G401 (cell line): ENCODE measurements around the gene FHL2. TPM values are rescaled to one million over a fixed set of nuclear protein-coding genes. Genes with fewer than 3 reads are reported as not detected.

ENCODE experiments used
- DNase-seq: peaks from one replicate; pipeline ENCODE4 v3.0.0-alpha.2; 2015; ENCODE audit warnings: low spot score
- in situ Hi-C: cut with HindIII; loops from 2 replicates; pipeline ENCODE4 v1.10.0; 2016; ENCODE audit warnings: low sequenced_read_pairs, mixed read lengths
- total RNA-seq: library from RNA; depleted of rRNA; stranded (reverse); fragments of >200 nt; shearing (Covaris generic); gene quantifications from 2 replicates; pipeline ENCODE4 v1.2.3, GENCODE V29; 2014

Gene FHL2
- total RNA-seq, 1 experiment from 2014 or later = 70.4 TPM

DNA sequence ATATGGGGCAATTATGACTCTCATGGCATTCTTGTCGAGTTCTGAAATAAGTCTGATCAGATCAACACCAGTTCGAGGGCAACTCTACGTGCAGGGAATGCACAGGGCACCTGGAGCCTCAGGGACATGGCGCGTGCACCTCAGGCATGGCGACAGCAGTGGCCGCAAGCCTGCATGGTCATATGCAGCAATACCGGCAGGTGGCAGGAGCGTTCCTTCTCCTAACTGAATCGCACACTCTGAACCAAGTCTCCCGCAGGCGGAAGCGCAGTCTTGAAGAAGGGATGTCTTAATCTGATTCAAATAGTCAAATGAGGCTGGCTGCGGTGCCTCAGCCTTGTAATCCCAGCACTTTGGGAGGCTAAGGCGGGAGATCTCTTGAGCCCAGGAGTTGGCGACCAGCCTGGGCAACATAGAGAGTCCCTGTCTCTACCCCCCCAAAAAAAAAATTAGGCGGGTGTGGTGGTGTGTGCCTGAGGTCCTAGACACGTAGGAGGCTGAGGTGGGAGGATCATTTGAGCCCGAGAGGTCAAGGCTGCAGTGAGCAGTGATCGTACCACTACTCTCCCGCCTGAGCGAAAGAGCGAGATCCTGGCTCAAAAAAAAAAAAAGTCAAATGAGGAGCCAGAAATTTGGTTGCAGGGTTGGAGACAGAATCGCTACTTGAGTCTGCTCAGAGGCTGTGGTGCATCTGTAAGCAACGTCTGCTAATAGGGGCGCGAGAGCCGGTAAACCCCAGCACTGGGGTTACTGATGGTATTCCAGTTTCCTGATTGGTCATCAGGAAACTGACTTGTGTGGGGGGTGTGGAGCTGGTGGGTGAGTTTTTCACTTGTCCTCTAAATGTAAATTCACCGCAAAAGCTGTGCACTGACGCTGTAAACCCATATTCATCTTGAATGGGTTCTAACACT, 28.8 kb downstream of the FHL2 start:
- peak; percentile 92 for DNase-seq
- in situ Hi-C loops = no loop called here

DNA sequence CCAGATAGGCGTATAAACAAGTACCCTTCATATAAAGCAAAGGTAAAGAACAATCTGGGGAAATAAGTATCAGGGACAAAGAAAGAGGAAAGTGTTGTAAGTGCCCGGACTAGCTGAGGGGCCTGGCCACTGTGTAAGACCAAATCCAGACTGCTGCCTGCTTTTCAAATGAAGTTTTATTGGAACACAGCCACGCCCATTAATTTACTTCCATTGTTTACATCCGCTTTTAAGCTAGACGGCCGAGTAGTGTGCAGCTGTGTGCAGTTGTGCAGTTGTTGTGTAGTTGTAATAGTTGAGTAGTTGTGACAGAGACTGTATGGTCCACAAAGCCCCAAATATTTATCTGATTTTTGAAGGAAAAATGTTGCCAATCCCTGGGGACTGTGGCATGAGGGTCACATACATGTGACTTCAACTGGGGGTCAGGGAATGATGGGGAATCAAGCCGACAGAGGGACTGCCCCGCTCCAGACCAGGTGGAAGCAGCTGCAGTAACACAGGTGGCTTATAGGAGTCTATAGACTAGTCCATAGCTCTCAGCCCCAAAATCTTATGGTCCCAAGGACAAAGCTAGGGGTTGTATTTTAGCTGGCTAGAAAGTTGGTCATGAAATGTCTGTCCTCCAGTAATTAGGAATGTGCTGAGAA, 30.0 kb downstream of the FHL2 start:
- DNase-seq = no peak
- in situ Hi-C loops = no loop called here

DNA sequence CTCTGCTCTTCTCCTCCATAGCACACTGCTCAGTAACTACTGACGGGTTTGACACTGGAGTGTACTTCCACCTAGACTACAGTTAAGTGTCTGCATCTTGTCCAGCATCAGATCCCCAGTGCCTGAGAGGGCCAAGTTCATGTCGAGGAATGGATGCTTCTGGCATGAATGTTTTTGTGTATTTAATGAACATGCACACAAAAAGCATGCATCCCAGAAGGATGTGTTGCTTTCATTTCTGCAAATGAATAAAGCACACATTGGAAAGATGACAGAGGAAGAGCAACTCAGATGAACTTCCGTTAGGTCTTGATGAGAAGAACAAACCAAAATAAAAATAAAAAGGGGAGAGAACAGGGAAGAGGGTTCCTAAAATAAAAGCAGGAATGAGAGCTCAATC, 33.6 kb downstream of the FHL2 start:
- in situ Hi-C loops = no loop called here
- DNase-seq = no peak

DNA sequence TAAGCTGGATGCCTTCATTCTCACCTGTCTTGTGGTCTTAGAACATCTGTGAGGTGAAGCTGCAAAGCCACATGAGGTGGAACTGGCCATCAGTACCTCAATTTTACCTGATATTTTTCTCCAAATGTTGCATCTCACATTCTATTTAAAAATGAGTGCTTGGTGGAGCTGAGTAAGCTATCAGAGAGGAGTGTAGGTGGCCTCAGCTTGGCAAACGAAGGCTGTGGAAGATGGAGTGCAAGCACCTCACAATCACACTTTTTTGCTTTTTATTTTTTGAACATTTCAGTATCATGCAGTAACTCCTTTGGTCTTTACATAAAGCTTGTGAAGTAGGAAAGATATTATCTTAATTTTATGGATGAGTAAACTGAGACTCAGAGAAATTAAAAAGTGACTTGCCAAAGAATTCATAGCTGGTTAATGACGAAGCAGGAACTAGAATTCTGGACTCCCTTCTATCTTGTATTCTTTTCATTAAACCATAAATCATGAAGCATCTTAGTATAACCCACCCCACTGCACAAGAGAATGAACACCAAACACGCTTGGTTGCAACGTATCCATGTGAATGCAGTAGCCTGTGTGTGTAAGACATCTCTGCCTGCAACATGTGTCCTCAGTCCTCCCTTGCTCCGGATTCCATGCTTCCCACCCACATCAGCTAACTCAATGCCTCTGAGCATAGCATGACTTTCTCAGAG, 34.3 kb downstream of the FHL2 start:
- no peak for DNase-seq
- in situ Hi-C loops = loop anchor here (5.0 kb wide), 1 partner anchor 38 kb away; no protein-coding TSS in a partner anchor

DNA sequence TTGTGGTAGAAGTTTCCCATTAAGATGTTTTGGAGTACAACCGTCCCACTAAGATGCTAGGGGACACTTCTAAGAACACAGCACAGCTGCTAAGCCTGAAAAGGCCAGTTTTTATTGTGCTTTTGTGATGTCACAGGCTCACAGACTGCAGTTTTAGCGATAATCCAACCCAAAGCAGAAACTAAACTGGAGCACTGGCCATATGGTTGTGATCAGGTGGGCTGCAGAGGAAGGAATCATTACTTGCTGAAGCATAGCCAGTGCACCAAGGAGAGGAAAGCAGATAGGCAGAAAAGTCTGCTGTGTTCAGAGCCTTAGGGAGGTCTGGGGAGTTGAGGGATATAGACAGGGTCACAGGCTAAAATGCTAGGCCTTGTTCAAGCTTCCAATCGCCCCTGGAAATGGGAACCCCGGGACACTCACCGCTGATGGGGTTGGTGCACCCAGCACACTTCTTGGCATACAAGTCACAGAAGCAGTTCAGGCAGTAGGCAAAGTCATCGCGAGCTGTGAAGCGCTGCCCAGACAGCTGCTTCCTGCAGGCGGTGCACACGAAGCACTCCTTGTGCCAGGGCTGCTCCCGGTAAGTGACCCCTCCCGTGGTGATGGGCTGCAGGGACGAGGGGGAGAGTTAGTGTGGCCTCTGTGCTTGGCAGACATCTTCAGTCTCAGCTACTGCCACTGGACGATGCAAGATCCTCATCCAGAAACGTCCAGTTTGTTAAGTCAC, 35.8 kb downstream of the FHL2 start:
- DNase-seq = no peak
- in situ Hi-C loops = loop anchor here (5.0 kb wide), 1 partner anchor 39 kb away; no protein-coding TSS in a partner anchor

DNA sequence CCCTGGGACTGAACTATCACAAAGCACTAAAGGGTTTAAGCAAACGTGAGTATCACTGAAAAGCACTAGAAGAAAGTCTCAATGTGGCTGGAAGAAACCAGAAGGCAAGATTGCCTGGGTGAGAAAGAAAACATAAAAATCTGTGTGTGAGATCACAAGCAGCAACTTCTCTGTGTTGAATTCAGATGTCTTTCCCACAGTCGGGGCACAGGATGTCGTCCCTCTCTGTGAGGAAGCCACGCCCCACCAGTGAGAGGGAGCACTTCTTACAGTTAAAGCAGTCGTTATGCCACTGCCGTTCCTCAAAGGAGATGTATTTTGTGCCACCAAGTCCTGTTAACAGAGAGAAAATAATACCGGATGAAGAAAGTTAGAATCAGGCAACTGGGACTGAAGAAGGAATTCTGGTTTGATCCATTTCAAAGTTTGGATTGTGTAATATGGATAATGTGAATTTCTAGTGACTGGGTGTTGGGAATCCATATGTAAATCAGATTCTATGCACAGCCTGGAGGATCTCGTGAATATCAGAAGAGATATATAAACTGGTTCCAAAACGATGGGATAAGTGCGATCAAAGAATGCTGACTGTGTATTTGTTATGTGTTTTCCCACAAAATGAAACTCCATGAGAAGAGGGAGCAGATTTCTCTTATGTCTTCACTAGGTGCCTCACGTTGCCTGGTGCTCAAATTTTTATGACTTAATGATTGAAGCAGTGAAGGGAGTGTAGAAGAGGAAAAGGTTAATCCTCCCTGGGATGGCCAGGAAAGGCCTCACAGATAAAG, 37.6 kb downstream of the FHL2 start:
- in situ Hi-C loops = loop anchor here (5.0 kb wide), 1 partner anchor 41 kb away; no protein-coding TSS in a partner anchor
- DNase-seq = no peak

DNA sequence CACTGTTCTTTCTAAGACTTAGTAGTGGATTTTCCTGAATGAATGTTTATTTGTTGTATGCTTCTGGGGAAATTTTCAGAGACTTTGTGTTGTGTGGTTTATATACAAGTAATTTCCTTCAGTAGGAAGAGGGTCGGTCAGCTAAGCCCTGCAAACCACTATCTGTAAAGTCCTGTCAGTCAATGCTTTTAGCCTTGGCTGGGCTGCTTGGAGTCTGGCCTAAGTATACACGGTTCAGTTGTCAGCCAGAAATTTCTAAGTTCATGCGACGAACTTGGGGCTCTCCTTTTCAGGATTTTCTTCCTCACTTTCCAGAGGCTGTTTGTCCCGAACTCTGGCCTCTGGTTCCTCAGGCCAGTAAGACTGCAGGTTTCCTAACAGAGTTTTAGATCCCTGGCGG, 40.3 kb downstream of the FHL2 start:
- in situ Hi-C loops = no loop called here
- DNase-seq = no peak

DNA sequence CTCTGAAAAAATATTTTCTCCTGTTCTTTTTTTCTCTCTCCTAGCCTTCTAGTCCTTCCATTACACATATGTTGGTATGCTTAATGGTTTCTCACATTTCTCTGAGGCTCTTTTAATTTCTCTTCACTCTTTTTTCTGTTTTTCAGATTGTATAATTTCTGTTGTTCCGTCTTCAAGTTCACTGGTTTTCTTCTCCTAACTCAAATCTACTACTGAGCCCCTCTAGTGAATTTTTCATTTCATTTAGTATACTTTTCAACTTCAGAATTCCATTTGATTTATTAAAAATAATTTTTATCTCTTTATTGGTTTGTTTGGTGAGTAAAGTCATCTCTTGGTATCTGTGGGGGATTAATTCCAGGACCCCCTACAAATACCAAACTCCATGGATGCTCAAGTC, 41.7 kb downstream of the FHL2 start:
- DNase-seq = no peak
- in situ Hi-C loops = no loop called here

DNA sequence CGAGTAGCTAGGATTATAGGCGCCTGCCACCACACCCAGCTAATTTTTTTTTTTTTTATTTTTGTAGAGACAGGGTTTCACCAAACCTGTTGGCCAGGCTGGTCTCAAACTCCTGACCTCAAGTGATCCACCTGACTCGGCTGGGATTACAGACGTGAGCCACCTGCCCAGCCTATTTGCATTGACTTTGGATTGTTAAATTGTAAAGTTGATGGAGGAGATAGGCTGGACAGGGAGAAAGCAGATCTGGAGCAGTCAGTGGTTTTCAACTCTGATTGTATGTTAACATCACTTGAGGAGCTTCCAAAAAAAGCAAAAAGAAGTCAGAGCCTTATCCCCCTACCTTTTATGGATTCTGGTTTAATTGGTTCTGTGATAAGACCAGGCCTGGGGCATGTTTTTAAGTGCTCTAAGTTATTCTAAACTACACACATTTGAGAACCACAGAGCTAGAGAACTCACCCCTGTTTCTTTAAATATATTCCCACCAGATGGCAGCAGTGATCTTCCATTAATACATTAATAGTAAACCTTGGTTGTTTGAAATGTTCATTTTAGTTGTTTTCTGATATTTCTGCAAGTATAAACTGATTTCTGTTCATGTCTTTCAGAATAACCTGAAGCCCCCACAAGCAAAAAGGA, 54.0 kb downstream of the FHL2 start:
- in situ Hi-C loops = no loop called here
- peak; percentile 48 for DNase-seq

DNA sequence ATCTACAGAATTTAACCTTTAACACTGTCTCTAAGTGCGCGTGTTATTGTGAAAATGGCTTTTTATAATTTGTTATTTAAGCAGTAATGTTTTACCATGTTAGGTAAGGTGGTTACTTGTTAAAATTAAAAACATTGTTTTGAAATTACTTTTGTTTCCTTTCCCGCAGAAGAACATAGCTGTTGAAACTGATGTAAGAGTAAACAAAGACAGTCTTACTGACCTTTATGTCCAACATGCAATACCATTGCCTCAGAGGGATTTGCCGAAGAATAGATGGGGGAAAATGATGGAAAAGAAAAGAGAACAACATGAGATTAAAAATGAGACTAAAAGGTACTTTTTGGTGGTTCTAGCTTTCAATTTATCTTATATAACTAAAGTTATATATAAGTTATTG, 59.4 kb downstream of the FHL2 start:
- in situ Hi-C loops = no loop called here
- no peak for DNase-seq

DNA sequence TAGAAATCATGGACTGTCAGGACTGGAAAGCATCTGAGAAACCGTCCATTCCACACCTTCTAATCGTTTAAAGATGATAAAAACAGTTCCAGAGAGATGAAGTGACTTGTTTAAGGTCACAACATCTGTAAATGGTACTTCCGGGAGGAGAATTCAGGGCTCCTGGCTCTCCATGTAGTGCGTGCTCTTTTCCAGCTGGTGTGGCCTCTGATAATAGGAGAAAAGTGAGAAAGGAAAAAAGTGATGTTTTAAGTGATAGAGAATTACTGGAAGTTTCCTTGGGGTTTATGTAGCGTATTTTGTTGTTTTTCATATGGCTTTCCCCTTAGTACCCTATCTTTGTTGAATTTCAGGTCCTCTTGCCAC, 60.8 kb downstream of the FHL2 start:
- in situ Hi-C loops = no loop called here
- DNase-seq = no peak

DNA sequence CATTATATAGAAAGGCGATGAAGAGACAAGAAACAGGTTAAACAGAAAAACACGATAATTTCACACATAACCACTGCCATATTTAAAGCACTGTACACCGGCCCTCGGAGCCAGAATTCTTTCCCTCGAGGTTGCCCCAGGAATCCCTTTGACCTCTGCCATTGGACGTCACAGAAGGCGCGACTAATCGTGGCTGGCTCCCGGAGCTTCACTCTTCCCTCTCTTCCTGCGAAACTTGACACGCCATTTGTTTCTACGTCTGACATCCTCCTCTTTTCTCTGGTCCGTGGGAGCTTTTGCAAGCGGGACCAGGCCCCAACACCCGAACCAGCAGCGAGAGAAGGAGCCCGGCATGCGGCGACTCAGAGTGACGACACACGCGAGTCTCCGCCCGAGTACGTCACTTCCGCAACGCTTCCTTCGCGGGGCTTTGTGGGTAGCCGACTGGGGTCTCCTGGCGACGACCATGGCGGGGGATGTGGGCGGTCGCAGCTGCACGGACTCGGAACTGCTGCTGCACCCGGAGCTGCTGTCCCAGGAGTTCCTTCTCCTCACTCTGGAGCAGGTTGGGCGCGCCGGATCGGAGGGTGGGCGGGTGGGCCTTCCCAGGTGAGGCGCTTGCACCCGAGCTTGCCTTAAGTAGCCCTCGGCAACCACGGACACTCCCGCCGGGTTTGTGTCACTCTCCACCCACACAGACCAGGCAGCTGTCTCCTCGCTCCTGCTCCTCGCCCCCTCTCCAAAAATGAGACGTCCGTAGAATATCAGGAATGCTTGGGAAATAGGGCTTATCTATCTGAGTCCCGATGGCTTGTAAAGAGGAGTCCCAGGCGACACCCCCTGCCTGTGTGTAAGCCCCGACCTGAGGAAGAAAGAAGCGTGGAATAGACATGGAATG, 61.5 kb downstream of the FHL2 start, which contains the start of gene C2orf49:
TSS of gene C2orf49 (plus strand) at position 419 of the 898 bp plus-strand sequence. CDS start at position 467, 48 bp downstream.
- DNase-seq = peak; percentile 86
- in situ Hi-C loops = no loop called here

DNA sequence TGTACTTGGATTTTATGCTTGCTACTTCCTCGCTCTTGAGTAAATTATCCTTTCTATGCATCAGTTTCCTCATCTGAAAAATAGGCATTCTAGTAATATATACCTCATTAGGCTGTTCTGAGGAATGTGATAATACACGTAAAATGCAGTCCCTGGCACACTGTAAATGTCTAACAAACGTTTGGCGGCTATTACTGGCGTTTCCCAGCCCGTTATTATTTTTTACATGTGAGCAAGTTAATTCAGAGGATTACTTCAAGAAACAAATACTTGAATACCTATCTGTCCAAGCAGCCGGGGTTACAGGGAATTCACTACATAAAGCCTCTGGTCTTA, 62.1 kb downstream of the FHL2 start:
- no peak for DNase-seq
- in situ Hi-C loops = no loop called here

DNA sequence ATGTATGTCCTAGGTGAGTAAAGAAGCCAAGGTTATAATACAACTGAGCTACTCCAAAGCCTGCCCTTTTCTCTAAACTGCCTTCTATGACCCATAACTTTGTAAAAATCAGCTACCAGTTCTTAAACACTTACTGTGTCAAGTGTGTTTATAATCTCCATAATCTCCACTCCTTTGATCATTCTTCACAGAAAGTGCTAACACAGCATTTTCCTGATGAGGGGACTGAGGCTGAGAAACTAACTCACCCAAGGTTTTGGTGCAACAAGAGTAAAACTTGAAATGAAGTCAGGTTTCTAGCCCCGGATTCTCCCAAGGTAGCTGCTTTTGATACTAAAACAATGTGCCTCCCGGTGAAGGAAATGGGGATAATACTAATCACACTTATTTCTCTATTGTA, 63.4 kb downstream of the FHL2 start:
- DNase-seq = no peak
- in situ Hi-C loops = no loop called here

DNA sequence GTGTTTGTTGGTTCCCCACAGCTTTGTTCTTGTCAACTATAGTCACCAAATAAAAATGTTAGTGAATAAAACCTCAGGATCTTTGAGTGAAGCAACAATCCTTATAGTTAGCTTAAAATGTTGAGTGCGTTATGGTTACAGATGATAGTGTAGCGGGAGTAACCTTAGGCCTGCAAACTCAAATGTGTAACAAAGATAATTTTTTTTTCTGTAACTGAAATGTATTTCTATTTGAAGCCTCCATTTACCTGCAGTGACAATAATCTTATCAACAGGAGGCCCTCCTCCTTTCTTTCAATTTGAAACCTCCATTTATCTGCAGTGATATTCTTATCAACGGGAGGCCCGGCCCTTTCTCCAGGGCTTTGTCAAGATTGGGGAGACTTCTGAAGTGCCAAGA, 64.6 kb downstream of the FHL2 start:
- in situ Hi-C loops = no loop called here
- DNase-seq = no peak

DNA sequence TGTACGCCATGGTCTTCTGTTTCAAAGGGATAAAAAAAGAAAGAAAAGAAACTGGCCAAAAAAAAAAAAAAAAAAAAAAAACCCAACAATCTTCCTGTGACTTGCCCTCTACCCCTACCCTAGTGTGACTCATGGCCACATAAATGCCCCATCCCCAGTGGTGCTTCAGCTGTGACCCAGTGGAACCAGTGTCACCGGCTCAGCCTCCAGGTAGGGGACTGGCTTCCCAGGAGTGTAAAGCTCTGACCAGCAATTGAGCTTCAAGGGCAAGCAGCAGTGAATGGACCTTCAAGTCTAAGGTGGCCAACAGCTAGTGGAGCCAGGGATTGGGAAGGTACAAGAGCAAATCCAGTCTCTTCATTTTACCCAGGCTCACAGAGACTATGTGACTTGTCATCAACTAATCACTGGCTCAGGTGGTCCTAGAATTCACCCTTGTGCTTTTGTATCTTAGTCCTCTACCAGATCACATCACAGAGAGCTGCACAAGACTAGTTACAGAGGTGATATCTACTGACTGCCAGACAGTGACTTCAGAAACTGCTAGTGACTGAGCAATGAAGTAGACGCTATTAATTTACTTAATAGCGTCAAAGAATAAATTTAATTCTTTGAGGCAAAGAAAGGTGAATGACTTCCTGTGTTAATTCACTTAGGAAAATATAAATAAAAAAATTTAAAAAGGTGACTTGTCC, 68.0 kb downstream of the FHL2 start:
- DNase-seq = no peak
- in situ Hi-C loops = no loop called here
